Measurements from ENCODE around the gene STAMBP. TPM values are rescaled to one million over a fixed set of nuclear protein-coding genes. Genes with fewer than 3 reads are reported as not detected.

STAMBP gene
- total and polyA plus RNA-seq, 2 of the 13 experiments (the other 11 are each of a cell fraction or from before 2014, with no cell fraction given): 49.6 to 53.2 TPM

GRCh38 chr2:73828818-73829570 lies at the start of gene STAMBP (continued):
- no peak for TF ChIP-seq ZNF142 (CRISPR knock-in tag; IDR thresholded peaks at IDR 0.05)
- TF ChIP-seq BRD4 (CRISPR knock-in tag; IDR thresholded peaks at IDR 0.05): peak; percentile 89
- TF ChIP-seq ZBTB10 (CRISPR knock-in tag; IDR thresholded peaks at IDR 0.05; ENCODE audit: borderline replicate concordance): no peak
- TF ChIP-seq POLR2AphosphoS2 (IDR thresholded peaks at IDR 0.05; ENCODE audit: low read depth, low read length): no peak
- no peak for TF ChIP-seq NFIC (IDR thresholded peaks at IDR 0.05; ENCODE audit: low read length)
- TF ChIP-seq ZNF83 (CRISPR knock-in tag; IDR thresholded peaks at IDR 0.05; ENCODE audit: borderline replicate concordance): no peak
- TF ChIP-seq YY1 (IDR thresholded peaks at IDR 0.05; ENCODE audit: insufficient read depth, insufficient replicate concordance, low read depth, low read length): peak; percentile 99
- TF ChIP-seq ZNF564 (CRISPR knock-in tag; IDR thresholded peaks at IDR 0.05): no peak
- TF ChIP-seq ZNF839 (CRISPR knock-in tag; IDR thresholded peaks at IDR 0.05; ENCODE audit: borderline replicate concordance): no peak
- TF ChIP-seq KDM6A (CRISPR knock-in tag; IDR thresholded peaks at IDR 0.05; ENCODE audit: low read depth): no peak
- TF ChIP-seq NFE2 (CRISPR knock-in tag; IDR thresholded peaks at IDR 0.05): no peak
- no peak for TF ChIP-seq ZNF567 (CRISPR knock-in tag; IDR thresholded peaks at IDR 0.05; ENCODE audit: borderline replicate concordance)
- peak; percentile 53; the same call in 1 of the 2 replicates for TF ChIP-seq SIX1 (CRISPR knock-in tag; IDR thresholded peaks at IDR 0.05; ENCODE audit: borderline replicate concordance)
- no peak for TF ChIP-seq SCMH1 (CRISPR knock-in tag; IDR thresholded peaks at IDR 0.05; ENCODE audit: borderline replicate concordance)
- peak; percentile 60; the same call in 1 of the 2 replicates for TF ChIP-seq NKX3-1 (CRISPR knock-in tag; IDR thresholded peaks at IDR 0.05)
- no peak for TF ChIP-seq ZNF576 (CRISPR knock-in tag; IDR thresholded peaks at IDR 0.05)
- TF ChIP-seq CCDC6 (CRISPR knock-in tag; IDR thresholded peaks at IDR 0.05): no peak
- TF ChIP-seq DNMT1 (CRISPR knock-in tag; IDR thresholded peaks at IDR 0.05): 0 out of 2 replicates have a peak, but pooled peaks have one; percentile 74
- TF ChIP-seq ZNF354B (CRISPR knock-in tag; IDR thresholded peaks at IDR 0.05): no peak
- peak; percentile 80 for TF ChIP-seq ZNF430 (CRISPR knock-in tag; IDR thresholded peaks at IDR 0.05)
